Smooth muscle cell (in vitro differentiated cells): ENCODE data around the gene GNG2. TPM values are rescaled to one million over a fixed set of nuclear protein-coding genes. Genes with fewer than 3 reads are reported as not detected.

ENCODE experiments used
- DNase-seq: peaks from one replicate; lab custom pipeline; 2025; ENCODE audit not compliant: unreplicated experiment; lab: John Stamatoyannopoulos, UW
- H2AFZ ChIP-seq: fragments of 200-600 bp; sonication (generic); 2 replicates; pipeline ENCODE4 v1.6.0; 2016; ENCODE audit warnings: antibody characterized with exemption, low read depth, mild to moderate bottlenecking
- H3F3A ChIP-seq: fragments of 200-600 bp; sonication (generic); 2 replicates; pipeline ENCODE4 v1.6.0; 2017; ENCODE audit warnings: antibody characterized with exemption, low read depth
- H3K27ac ChIP-seq: fragments of 200-600 bp; sonication (generic); 2 replicates; pipeline ENCODE4 v1.5.1; 2016; ENCODE audit warnings: low read depth, mild to moderate bottlenecking
- H3K27me3 ChIP-seq: fragments of 200-600 bp; sonication (generic); 2 replicates; pipeline ENCODE4 v1.6.1; 2016; ENCODE audit warnings: low read depth, mild to moderate bottlenecking
- H3K36me3 ChIP-seq: fragments of 200-600 bp; sonication (generic); 2 replicates; pipeline ENCODE4 v1.5.1; 2016; ENCODE audit warnings: low read depth
- H3K4me1 ChIP-seq: fragments of 200-600 bp; sonication (generic); 2 replicates; pipeline ENCODE4 v1.5.1; 2016; ENCODE audit warnings: low read depth
- H3K4me2 ChIP-seq: fragments of 200-600 bp; sonication (generic); 2 replicates; pipeline ENCODE4 v1.6.0; 2016; ENCODE audit warnings: mild to moderate bottlenecking
- H3K4me3 ChIP-seq: fragments of 200-600 bp; sonication (generic); 2 replicates; pipeline ENCODE4 v1.5.1; 2016; ENCODE audit warnings: mild to moderate bottlenecking
- H3K79me2 ChIP-seq: fragments of 200-600 bp; sonication (generic); 2 replicates; pipeline ENCODE4 v1.6.0; 2016; ENCODE audit warnings: low read depth, mild to moderate bottlenecking
- H3K9ac ChIP-seq: fragments of 200-600 bp; sonication (generic); 2 replicates; pipeline ENCODE4 v1.6.0; 2016; ENCODE audit warnings: low read depth
- H3K9me3 ChIP-seq: fragments of 200-600 bp; sonication (generic); replicated peaks from 2 replicates; pipeline ENCODE4 v1.5.1; 2016; ENCODE audit warnings: low read depth
- H4K20me1 ChIP-seq: fragments of 200-600 bp; sonication (generic); 2 replicates; pipeline ENCODE4 v1.6.0; 2016; ENCODE audit warnings: low read depth
- WGBS: methylation state at CpG from one replicate; pipeline ENCODE4 v1.1.7; 2016; ENCODE audit warnings: low lambda C conversion rate; 5-methylcytosine and 5-hydroxymethylcytosine counted together
- polyA plus RNA-seq: library from polyadenylated mRNA; unstranded; fragments of >200 nt; fragmentation: Nextera tagmentation; extraction: Ambion mirVana; gene quantifications from 2 replicates; pipeline ENCODE4 v1.2.1, GENCODE V29; 2016
- total RNA-seq: library from RNA; depleted of rRNA; stranded (reverse); fragments of >200 nt; gene quantifications from 2 replicates; pipeline ENCODE4 v1.2.3, GENCODE V29; 2014
- TF ChIP-seq, protein P1 (sequence below): fragments of 200-600 bp; sonication (generic); IDR thresholded peaks from 2 replicates; pipeline ENCODE4 v1.5.1; 2017; ENCODE audit warnings: borderline replicate concordance, mild to moderate bottlenecking, antibody characterized with exemption; ENCODE audit not compliant: insufficient read depth, poor library complexity, severe bottlenecking

GNG2 gene
- total and polyA plus RNA-seq, 2 experiments from 2014 or later, result 83.6 to 128 TPM

DNA sequence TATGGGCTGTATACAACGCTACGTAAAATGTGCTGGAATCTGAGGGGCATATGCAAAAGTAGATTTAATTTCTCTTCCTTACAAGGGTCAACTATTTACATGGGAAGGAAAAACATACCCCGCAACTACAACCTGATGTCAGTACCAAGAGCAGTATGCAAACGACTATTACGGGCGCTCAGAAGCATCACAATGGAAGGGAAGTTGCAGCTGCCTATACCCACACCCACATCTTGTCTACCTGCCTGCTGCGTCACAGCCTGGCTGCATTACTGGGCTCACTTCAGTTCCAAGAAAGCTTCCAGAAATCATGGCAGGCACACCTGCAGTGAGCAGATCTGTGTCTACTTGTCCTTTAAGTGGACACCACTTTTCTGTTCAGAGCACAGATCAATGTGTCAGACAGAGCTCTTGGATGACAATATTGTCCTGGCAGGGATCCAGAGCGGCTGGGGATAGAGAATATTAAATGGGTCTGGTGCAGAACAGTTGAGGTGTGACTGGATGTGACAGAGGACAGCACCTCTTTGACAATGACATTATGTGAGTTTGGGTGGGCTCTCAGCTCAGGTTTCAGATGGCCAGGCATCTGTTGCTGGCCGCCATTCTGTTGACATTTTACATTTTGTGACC is 41.5 kb upstream of the GNG2 start:
- no peaks in the 10 kb centered on the region for H3K27me3 ChIP-seq
- no peaks in the 10 kb centered on the region for H3K9me3 ChIP-seq
- H3F3A ChIP-seq, result no peaks in the 10 kb centered on the region
- H3K27ac ChIP-seq, result no peak overlapping the region
- no peaks in the 10 kb centered on the region for H3K36me3 ChIP-seq
- H3K4me2 ChIP-seq, result no peak overlapping the region
- no peaks in the 10 kb centered on the region for H3K79me2 ChIP-seq
- no peak overlapping the region for H2AFZ ChIP-seq
- TF ChIP-seq, protein P1, sequence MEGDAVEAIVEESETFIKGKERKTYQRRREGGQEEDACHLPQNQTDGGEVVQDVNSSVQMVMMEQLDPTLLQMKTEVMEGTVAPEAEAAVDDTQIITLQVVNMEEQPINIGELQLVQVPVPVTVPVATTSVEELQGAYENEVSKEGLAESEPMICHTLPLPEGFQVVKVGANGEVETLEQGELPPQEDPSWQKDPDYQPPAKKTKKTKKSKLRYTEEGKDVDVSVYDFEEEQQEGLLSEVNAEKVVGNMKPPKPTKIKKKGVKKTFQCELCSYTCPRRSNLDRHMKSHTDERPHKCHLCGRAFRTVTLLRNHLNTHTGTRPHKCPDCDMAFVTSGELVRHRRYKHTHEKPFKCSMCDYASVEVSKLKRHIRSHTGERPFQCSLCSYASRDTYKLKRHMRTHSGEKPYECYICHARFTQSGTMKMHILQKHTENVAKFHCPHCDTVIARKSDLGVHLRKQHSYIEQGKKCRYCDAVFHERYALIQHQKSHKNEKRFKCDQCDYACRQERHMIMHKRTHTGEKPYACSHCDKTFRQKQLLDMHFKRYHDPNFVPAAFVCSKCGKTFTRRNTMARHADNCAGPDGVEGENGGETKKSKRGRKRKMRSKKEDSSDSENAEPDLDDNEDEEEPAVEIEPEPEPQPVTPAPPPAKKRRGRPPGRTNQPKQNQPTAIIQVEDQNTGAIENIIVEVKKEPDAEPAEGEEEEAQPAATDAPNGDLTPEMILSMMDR, result no peak
- H3K9ac ChIP-seq, result no peak overlapping the region
- WGBS, result 86% methylated on average over 9 of the region's 9 CpGs
- H3K4me1 ChIP-seq, result no peaks in the 10 kb centered on the region
- DNase-seq, result no peak
- no peak overlapping the region for H3K4me3 ChIP-seq
- H4K20me1 ChIP-seq, result no peaks in the 10 kb centered on the region

DNA sequence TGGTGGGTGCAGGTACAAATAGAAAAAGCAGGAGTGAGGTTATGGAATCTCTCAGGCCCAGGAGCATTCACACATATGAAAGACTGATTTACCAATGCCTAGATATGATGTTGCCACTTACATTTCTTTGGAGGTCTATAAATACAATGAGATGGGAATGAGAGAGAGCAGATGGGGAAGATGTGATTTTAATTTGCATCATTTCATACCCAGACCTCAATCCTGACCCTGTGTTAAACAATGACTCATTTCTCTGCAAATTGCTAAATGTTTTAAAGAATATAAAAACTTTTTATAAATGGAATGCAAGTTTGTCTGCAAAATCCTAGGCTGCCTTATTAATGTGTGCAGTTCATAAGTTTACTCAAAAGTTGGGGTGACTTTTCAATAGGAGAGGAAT is 38.6 kb upstream of the GNG2 start:
- Histone ChIP-seq H3F3A (no peaks in the 10 kb centered on the region), H3K27ac (no peak overlapping the region), H2AFZ (no peak overlapping the region), H3K4me3 (no peak overlapping the region), H3K9ac (no peak overlapping the region), H3K27me3 (no peaks in the 10 kb centered on the region), H4K20me1 (no peaks in the 10 kb centered on the region), H3K4me2 (no peak overlapping the region), H3K36me3 (no peaks in the 10 kb centered on the region), H3K79me2 (no peaks in the 10 kb centered on the region), H3K9me3 (no peaks in the 10 kb centered on the region), H3K4me1 (no peaks in the 10 kb centered on the region)
- no peak for DNase-seq
- TF ChIP-seq, protein P1, result no peak

DNA sequence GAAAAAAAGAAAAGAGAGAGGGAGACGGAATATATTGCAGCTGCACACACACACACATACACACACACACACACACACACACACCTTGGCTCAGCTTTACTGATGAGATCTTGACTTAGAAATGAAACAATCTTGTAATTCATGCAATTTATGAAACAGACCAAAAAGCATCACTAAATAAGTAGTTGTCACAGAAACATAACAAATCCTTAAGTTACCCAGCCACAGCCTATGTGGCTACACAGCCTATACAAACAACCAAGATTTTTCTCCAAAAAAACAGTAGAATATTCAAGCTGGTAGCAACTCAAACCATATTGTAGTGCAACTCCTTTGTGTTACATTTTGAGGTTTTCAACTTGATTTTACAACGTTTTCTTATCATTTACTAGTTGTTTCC is 37.9 kb upstream of the GNG2 start:
- 60% methylated on average over 2 of the region's 2 CpGs for WGBS
- H2AFZ ChIP-seq, result no peak overlapping the region
- H3K79me2 ChIP-seq, result no peaks in the 10 kb centered on the region
- DNase-seq, result no peak
- H3K27ac ChIP-seq, result no peak overlapping the region
- H3K4me2 ChIP-seq, result no peak overlapping the region
- no peaks in the 10 kb centered on the region for H3K27me3 ChIP-seq
- TF ChIP-seq, protein P1, result no peak
- no peak overlapping the region for H3K9ac ChIP-seq
- no peak overlapping the region for H3K4me3 ChIP-seq
- H3K36me3 ChIP-seq, result no peaks in the 10 kb centered on the region
- no peaks in the 10 kb centered on the region for H3K9me3 ChIP-seq
- H4K20me1 ChIP-seq, result no peaks in the 10 kb centered on the region
- no peaks in the 10 kb centered on the region for H3K4me1 ChIP-seq
- H3F3A ChIP-seq, result no peaks in the 10 kb centered on the region

DNA sequence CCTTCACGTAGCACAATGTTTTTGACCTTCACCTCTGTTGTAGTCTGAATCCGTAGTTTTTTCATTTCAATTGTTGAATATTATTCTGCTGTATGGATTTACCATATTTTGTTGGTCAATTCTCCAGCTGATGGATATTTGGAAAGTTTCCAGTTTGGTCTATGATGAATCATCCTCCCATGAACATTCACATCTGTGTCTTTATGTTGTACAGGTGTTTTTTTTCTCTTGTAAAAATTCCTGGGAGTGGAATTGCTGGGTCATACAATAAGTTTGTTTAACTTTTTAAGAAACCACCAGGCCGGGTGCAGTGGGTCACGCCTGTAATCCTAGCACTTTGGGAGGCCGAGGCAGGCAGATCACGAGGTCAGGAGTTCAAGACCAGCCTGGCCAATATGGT is 36.7 kb upstream of the GNG2 start:
- TF ChIP-seq, protein P1, result no peak
- H3K36me3 ChIP-seq, result no peaks in the 10 kb centered on the region
- H3K27ac ChIP-seq, result no peak overlapping the region
- H3K4me1 ChIP-seq, result no peaks in the 10 kb centered on the region
- DNase-seq, result no peak
- H3K79me2 ChIP-seq, result no peaks in the 10 kb centered on the region
- H3F3A ChIP-seq, result no peaks in the 10 kb centered on the region
- no peaks in the 10 kb centered on the region for H3K9me3 ChIP-seq
- H3K4me2 ChIP-seq, result no peak overlapping the region
- WGBS, result 87% methylated on average over 6 of the region's 6 CpGs
- H3K4me3 ChIP-seq, result no peak overlapping the region
- H3K9ac ChIP-seq, result no peak overlapping the region
- H4K20me1 ChIP-seq, result no peaks in the 10 kb centered on the region
- H3K27me3 ChIP-seq, result no peaks in the 10 kb centered on the region
- no peak overlapping the region for H2AFZ ChIP-seq
